Trophoblast cell (in vitro differentiated cells and primary cell): Measurements from ENCODE around the gene DZIP3.

ENCODE experiments used
- DNase-seq, 2 donors: peaks; one replicate each; pipeline ENCODE4 v3.0.0-alpha.2; 2016
- H2AFZ ChIP-seq: 2 replicates; pipeline ENCODE4 v1.6.1; 2013; ENCODE audit warnings: low read length, moderate library complexity, mild to moderate bottlenecking; ENCODE audit not compliant: insufficient read depth, poor library complexity
- H2AK5ac ChIP-seq: 2 replicates; pipeline ENCODE4 v1.6.1; 2013; ENCODE audit warnings: mild to moderate bottlenecking, low read length
- H2BK120ac ChIP-seq: 2 replicates; pipeline ENCODE4 v1.6.1; 2013; ENCODE audit warnings: low read length, mild to moderate bottlenecking, moderate library complexity; ENCODE audit not compliant: insufficient read depth, poor library complexity
- H2BK12ac ChIP-seq: 2 replicates; pipeline ENCODE4 v1.6.1; 2013; ENCODE audit warnings: mild to moderate bottlenecking, low read length, moderate library complexity
- H2BK5ac ChIP-seq: 2 replicates; pipeline ENCODE4 v1.6.1; 2013; ENCODE audit warnings: low read length, low read depth, moderate library complexity, mild to moderate bottlenecking; ENCODE audit not compliant: poor library complexity
- H3K14ac ChIP-seq: 2 replicates; pipeline ENCODE4 v1.6.1; 2013; ENCODE audit warnings: mild to moderate bottlenecking, low read length
- H3K18ac ChIP-seq: 2 replicates; pipeline ENCODE4 v1.6.1; 2013; ENCODE audit warnings: mild to moderate bottlenecking, low read length
- H3K23ac ChIP-seq: 2 replicates; pipeline ENCODE4 v1.6.1; 2013; ENCODE audit warnings: low read length
- H3K27ac ChIP-seq: 2 replicates; pipeline ENCODE4 v1.5.1; 2013; ENCODE audit warnings: low read depth, mild to moderate bottlenecking, inconsistent platforms, low read length, moderate library complexity
- H3K27me3 ChIP-seq: 2 replicates; pipeline ENCODE4 v1.6.1; 2013; ENCODE audit warnings: inconsistent platforms, mild to moderate bottlenecking, low read length, moderate library complexity; ENCODE audit not compliant: insufficient read depth
- H3K36me3 ChIP-seq, 2 experiments: 1 replicate in 1 of 2; 2 replicates in 1 of 2; pipeline ENCODE4 v1.6.1; 2013; ENCODE audit warnings: low read length in 2 of 2, mild to moderate bottlenecking in 2 of 2, moderate library complexity in 1 of 2; ENCODE audit not compliant: insufficient read depth in 2 of 2, control insufficient read depth in 1 of 2
- H3K4ac ChIP-seq: 2 replicates; pipeline ENCODE4 v1.6.1; 2013; ENCODE audit warnings: low read depth, mild to moderate bottlenecking, low read length, moderate library complexity
- H3K4me1 ChIP-seq, 2 experiments: 1 replicate in 1 of 2; 2 replicates in 1 of 2; pipeline ENCODE4 v1.6.1; 2013; ENCODE audit warnings: low read length in 2 of 2, mild to moderate bottlenecking in 2 of 2, moderate library complexity in 1 of 2; ENCODE audit not compliant: insufficient read depth in 2 of 2, control insufficient read depth in 1 of 2
- H3K4me2 ChIP-seq: 2 replicates; pipeline ENCODE4 v1.6.1; 2013; ENCODE audit warnings: inconsistent platforms, mild to moderate bottlenecking, low read length, moderate library complexity
- H3K4me3 ChIP-seq: 2 replicates; pipeline ENCODE4 v1.5.1; 2013; ENCODE audit warnings: mild to moderate bottlenecking, low read depth, low read length, inconsistent platforms
- H3K79me1 ChIP-seq: one replicate; pipeline ENCODE4 v1.6.1; 2013; ENCODE audit warnings: low read length
- H3K79me2 ChIP-seq: 2 replicates; pipeline ENCODE4 v1.6.1; 2013; ENCODE audit warnings: low read length, mild to moderate bottlenecking; ENCODE audit not compliant: control insufficient read depth, insufficient read depth, poor library complexity
- H3K9ac ChIP-seq: 2 replicates; pipeline ENCODE4 v1.6.1; 2013; ENCODE audit warnings: mild to moderate bottlenecking, low read length
- H3K9me3 ChIP-seq: 2 replicates; pipeline ENCODE4 v1.6.1; 2013; ENCODE audit warnings: low read depth, mild to moderate bottlenecking, control low read depth, inconsistent platforms, low read length; ENCODE audit not compliant: insufficient read depth
- H4K12ac ChIP-seq: 2 replicates; pipeline ENCODE4 v1.6.1; 2013; ENCODE audit warnings: low read depth, mild to moderate bottlenecking, low read length, moderate library complexity
- H4K8ac ChIP-seq: 2 replicates; pipeline ENCODE4 v1.6.1; 2013; ENCODE audit warnings: low read depth, mild to moderate bottlenecking, low read length, moderate library complexity
- H4K91ac ChIP-seq: one replicate; pipeline ENCODE4 v1.6.1; 2013; ENCODE audit warnings: low read depth, mild to moderate bottlenecking, low read length, moderate library complexity
- WGBS: extraction: QIAGEN DNeasy Blood & Tissue Kit; methylation state at CpG from one replicate; pipeline ENCODE4 v1.1.7; 2013; ENCODE audit warnings: missing lambda C conversion rate; ENCODE audit not compliant: insufficient read length, insufficient coverage; ENCODE audit errors: extremely low coverage; 5-methylcytosine and 5-hydroxymethylcytosine counted together

DZIP3 gene

GRCh38 chr3:108588601-108589000 lies 921 bp upstream of the DZIP3 start:
- H3K36me3 ChIP-seq = no peaks in the 10 kb centered on the region
- H4K8ac ChIP-seq = no peak overlapping the region
- H3K9ac ChIP-seq = peak overlapping the region; percentile 83
- H3K23ac ChIP-seq = no peak overlapping the region
- peaks cover 6% of the 10 kb centered on the region for H3K79me1 ChIP-seq
- H2BK120ac ChIP-seq = no peak overlapping the region
- no peak overlapping the region for H4K91ac ChIP-seq
- no peak overlapping the region for H2AK5ac ChIP-seq
- no peak overlapping the region for H3K14ac ChIP-seq
- H3K4me1 ChIP-seq = peaks cover 0 to 3% of the 10 kb centered on the region in 2 experiments
- DNase-seq = no peak
- WGBS = no CpG with 5 or more reads among the region's 8 CpGs
- peaks cover 1% of the 10 kb centered on the region for H3K79me2 ChIP-seq
- no peak overlapping the region for H3K18ac ChIP-seq
- no peak overlapping the region for H3K27ac ChIP-seq
- peak overlapping the region; percentile 80 for H2AFZ ChIP-seq
- no peak overlapping the region for H2BK5ac ChIP-seq
- no peak overlapping the region for H2BK12ac ChIP-seq
- peak overlapping the region; percentile 91 for H3K4me3 ChIP-seq
- peak overlapping the region; percentile 83 for H3K4me2 ChIP-seq
- H3K4ac ChIP-seq = no peak overlapping the region
- H4K12ac ChIP-seq = no peak overlapping the region
- no peaks in the 10 kb centered on the region for H3K27me3 ChIP-seq
- no peaks in the 10 kb centered on the region for H3K9me3 ChIP-seq

- no peaks in the 10 kb centered on the region for H3K9me3 ChIP-seq
- H3K79me2 ChIP-seq = peaks cover 1% of the 10 kb centered on the region
- no peak overlapping the region for H2AK5ac ChIP-seq
- peaks cover 0 to 3% of the 10 kb centered on the region in 2 experiments for H3K4me1 ChIP-seq
- no peaks in the 10 kb centered on the region for H3K27me3 ChIP-seq
- H2BK5ac ChIP-seq = peak overlapping the region; percentile 70
- H4K12ac ChIP-seq = no peak overlapping the region
- H2BK12ac ChIP-seq = no peak overlapping the region
- H3K14ac ChIP-seq = no peak overlapping the region
- peak overlapping the region; percentile 77 for H3K18ac ChIP-seq
- no peaks in the 10 kb centered on the region for H3K36me3 ChIP-seq
- no peak overlapping the region for H2AFZ ChIP-seq
- H4K91ac ChIP-seq = peak overlapping the region; percentile 46
- no peak for DNase-seq
- H3K4me3 ChIP-seq = peak overlapping the region; percentile 91
- WGBS = no CpG with 5 or more reads among the region's 11 CpGs
- peaks cover 6% of the 10 kb centered on the region for H3K79me1 ChIP-seq
- peak overlapping the region; percentile 89 for H3K4me2 ChIP-seq
- H3K23ac ChIP-seq = no peak overlapping the region
- H4K8ac ChIP-seq = peak overlapping the region; percentile 87
- H3K27ac ChIP-seq = peak overlapping the region; percentile 92
- H3K9ac ChIP-seq = peak overlapping the region; percentile 96
- H2BK120ac ChIP-seq = no peak overlapping the region
- H3K4ac ChIP-seq = no peak overlapping the region
These were observed 439 bp downstream of the DZIP3 start for GRCh38 chr3:108589998-108590323.

DNA sequence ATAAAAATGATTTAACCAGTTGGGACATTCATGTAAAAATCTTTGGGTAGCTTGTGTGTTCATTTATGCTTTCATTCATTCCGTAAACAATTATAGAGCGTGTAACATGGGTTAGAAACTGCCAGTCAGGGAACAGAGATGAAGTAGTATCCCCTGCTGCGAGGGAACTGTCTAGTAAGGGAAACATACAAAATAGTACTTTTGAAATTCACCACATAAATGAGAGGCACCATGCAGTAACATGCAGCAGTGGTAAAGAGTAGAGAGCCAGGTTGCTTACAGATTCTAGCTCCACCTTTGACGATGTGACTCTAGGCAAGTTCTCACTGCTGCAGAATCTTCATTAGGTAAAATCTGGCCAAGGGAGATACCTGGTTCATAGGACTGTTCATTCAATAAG lies 938 bp downstream of the DZIP3 start:
- peaks cover 6% of the 10 kb centered on the region for H3K79me1 ChIP-seq
- no peak overlapping the region for H3K27ac ChIP-seq
- H3K4me2 ChIP-seq = peak overlapping the region; percentile 69
- no peaks in the 10 kb centered on the region for H3K27me3 ChIP-seq
- H3K14ac ChIP-seq = no peak overlapping the region
- no peak overlapping the region for H2BK12ac ChIP-seq
- H3K23ac ChIP-seq = peak overlapping the region; percentile 21
- H3K79me2 ChIP-seq = peaks cover 1% of the 10 kb centered on the region
- no peak overlapping the region for H4K91ac ChIP-seq
- no peak overlapping the region for H2BK5ac ChIP-seq
- no CpG with 5 or more reads among the region's 4 CpGs for WGBS
- H3K9ac ChIP-seq = no peak overlapping the region
- DNase-seq = no peak
- H4K12ac ChIP-seq = no peak overlapping the region
- no peak overlapping the region for H3K4ac ChIP-seq
- peaks cover 0 to 3% of the 10 kb centered on the region in 2 experiments for H3K4me1 ChIP-seq
- H3K9me3 ChIP-seq = no peaks in the 10 kb centered on the region
- H4K8ac ChIP-seq = no peak overlapping the region
- no peaks in the 10 kb centered on the region for H3K36me3 ChIP-seq
- H3K18ac ChIP-seq = no peak overlapping the region
- H2BK120ac ChIP-seq = no peak overlapping the region
- no peak overlapping the region for H2AFZ ChIP-seq
- no peak overlapping the region for H2AK5ac ChIP-seq
- no peak overlapping the region for H3K4me3 ChIP-seq

- no CpG with 5 or more reads among the region's 2 CpGs for WGBS
- peaks cover 0 to 3% of the 10 kb centered on the region in 2 experiments for H3K4me1 ChIP-seq
These were observed 5.8 kb downstream of the DZIP3 start for GRCh38 chr3:108595321-108595720.

More at GRCh38 chr3:108595321-108595720, 5.8 kb downstream of the DZIP3 start:
- Histone ChIP-seq H2BK120ac (no peak overlapping the region), H3K27ac (no peak overlapping the region), H3K9ac (no peak overlapping the region), H3K9me3 (no peaks in the 10 kb centered on the region), H2BK12ac (no peak overlapping the region), H2AFZ (no peak overlapping the region), H2BK5ac (no peak overlapping the region), H3K79me1 (no peaks in the 10 kb centered on the region), H3K4me2 (no peak overlapping the region), H3K27me3 (no peaks in the 10 kb centered on the region), H4K91ac (no peak overlapping the region), H3K14ac (no peak overlapping the region), H2AK5ac (no peak overlapping the region), H3K36me3 (no peaks in the 10 kb centered on the region), H3K4me3 (no peak overlapping the region), H3K79me2 (no peaks in the 10 kb centered on the region), H3K4ac (no peak overlapping the region), H3K23ac (no peak overlapping the region), H4K8ac (no peak overlapping the region), H3K18ac (no peak overlapping the region), H4K12ac (no peak overlapping the region)
- no peak for DNase-seq
